K562 (cell line): Measurements from ENCODE around the gene ACRBP. TPM values are rescaled to one million over a fixed set of nuclear protein-coding genes. Genes with fewer than 3 reads are reported as not detected.

Experiments used
- BCL6 ChIP-seq: fragments of 250-450 bp; sonication (Bioruptor Pico); IDR thresholded peaks from 2 replicates; pipeline ENCODE4 v1.4.0; 2020
- BRF1 ChIP-seq: IDR thresholded peaks from 3 replicates; pipeline ENCODE4 v1.6.1; 2011; ENCODE audit warnings: borderline replicate concordance, mild to moderate bottlenecking; ENCODE audit not compliant: insufficient read length; ENCODE audit errors: extremely low read depth
- CXXC5 ChIP-seq: fragments of 250-450 bp; sonication (Bioruptor Pico); IDR thresholded peaks from 2 replicates; pipeline ENCODE4 v1.8.0; 2022; ENCODE audit warnings: inconsistent platforms, mild to moderate bottlenecking, moderate library complexity
- EGR1 ChIP-seq: fragments of 450-650 bp; conservative IDR thresholded peaks from 2 replicates; pipeline ENCODE4 v1.6.1; 2017; ENCODE audit warnings: mild to moderate bottlenecking
- EHMT2 ChIP-seq: fragments of 450-650 bp; IDR thresholded peaks from 2 replicates; pipeline ENCODE4 v1.6.1; 2018; ENCODE audit warnings: antibody characterized with exemption
- HMG20A ChIP-seq: fragments of 450-650 bp; formaldehyde crosslinking; conservative IDR thresholded peaks from 2 replicates; pipeline ENCODE4 v1.4.0; 2020; ENCODE audit warnings: mild to moderate bottlenecking, mixed read lengths
- KAT7 ChIP-seq: sonication (generic); formaldehyde crosslinking; IDR thresholded peaks from 2 replicates; pipeline ENCODE4 v1.8.0; 2022; ENCODE audit warnings: missing genetic modification reagents, mild to moderate bottlenecking, borderline replicate concordance
- NELFE ChIP-seq: IDR thresholded peaks from 2 replicates; pipeline ENCODE4 v1.6.1; 2011; ENCODE audit warnings: mild to moderate bottlenecking; ENCODE audit not compliant: insufficient read depth, insufficient read length
- NFE2L1 ChIP-seq: fragments of 450-650 bp; IDR thresholded peaks from 2 replicates; pipeline ENCODE4 v1.6.1; 2016; ENCODE audit warnings: missing genetic modification characterization, low read depth, mild to moderate bottlenecking, missing compliant biosample characterization, moderate library complexity, borderline replicate concordance
- NFYB ChIP-seq: IDR thresholded peaks from 2 replicates; pipeline ENCODE4 v1.6.1; 2011; ENCODE audit warnings: mild to moderate bottlenecking, moderate library complexity; ENCODE audit not compliant: insufficient read length; ENCODE audit errors: extremely low read depth
- PRMT5 ChIP-seq: sonication (generic); formaldehyde crosslinking; IDR thresholded peaks from 2 replicates; pipeline ENCODE4 v1.5.0; 2020; ENCODE audit warnings: missing genetic modification reagents
- RBM15 ChIP-seq: fragments of 200-400 bp; formaldehyde crosslinking; IDR thresholded peaks from 2 replicates; pipeline ENCODE4 v1.6.1; 2018; ENCODE audit warnings: mild to moderate bottlenecking, low read length, moderate library complexity; ENCODE audit not compliant: insufficient read depth
- RNF2 ChIP-seq: sonication (generic); IDR thresholded peaks from 2 replicates; pipeline ENCODE4 v1.6.1; 2016
- SRSF7 ChIP-seq: fragments of 200-400 bp; formaldehyde crosslinking; optimal IDR thresholded peaks from 2 replicates; pipeline ENCODE3; 2017; ENCODE audit warnings: mild to moderate bottlenecking, low read depth, low read length
- TAF15 ChIP-seq: fragments of 200-400 bp; formaldehyde crosslinking; IDR thresholded peaks from 2 replicates; pipeline ENCODE4 v1.6.1; 2017; ENCODE audit warnings: mild to moderate bottlenecking, low read depth, low read length, moderate library complexity
- WHSC1 ChIP-seq: IDR thresholded peaks from one replicate; pipeline ENCODE4 v1.6.1; 2012; ENCODE audit warnings: low read length, control low read depth, inconsistent platforms
- ZNF232 ChIP-seq: sonication (generic); formaldehyde crosslinking; IDR thresholded peaks from 2 replicates; pipeline ENCODE4 v1.8.0; 2022; ENCODE audit warnings: mild to moderate bottlenecking, missing genetic modification reagents
- ZNF316 ChIP-seq: fragments of 450-650 bp; IDR thresholded peaks from 2 replicates; pipeline ENCODE4 v1.6.1; 2016
- polyA plus RNA-seq, 8 experiments: library from polyadenylated mRNA; depleted of rRNA in 4 of 8; stranded (reverse) in 5 of 8; unstranded in 3 of 8; fragments of >200 nt; fragmentation: Nextera tagmentation in 2 of 8; fragmentation: Illumina TruSeq in 1 of 8; extraction: Ambion mirVana in 2 of 8; extraction: Trizol in 1 of 8; gene quantifications; 2 replicates each; pipeline versions ENCODE4 v1.2.1 to v1.2.3, GENCODE V29; 2011 to 2014; ENCODE audit warnings: inconsistent platforms in 1 of 8, missing spikeins in 1 of 8
- total RNA-seq, 7 experiments: library from RNA; depleted of rRNA in 6 of 7; stranded (reverse); fragments of >200 nt in 6 of 7; fragmentation: Illumina TruSeq in 2 of 7; extraction: Trizol in 2 of 7; gene quantifications; 2 replicates each; pipeline versions ENCODE4 v1.2.1 to v1.2.3, GENCODE V29; 2011 to 2021; ENCODE audit warnings: low replicate concordance in 1 of 7
- TF ChIP-seq, protein P1 (sequence below): IDR thresholded peaks from 2 replicates; pipeline ENCODE4 v1.6.1; 2016; ENCODE audit warnings: missing genetic modification characterization, missing compliant biosample characterization
- TF ChIP-seq, protein P2 (sequence below): sonication (generic); formaldehyde crosslinking; IDR thresholded peaks from 2 replicates; pipeline ENCODE4 v1.9.0; 2022; ENCODE audit warnings: mild to moderate bottlenecking, missing genetic modification reagents
- TF ChIP-seq, protein P3 (sequence below): fragments of 450-650 bp; IDR thresholded peaks from 2 replicates; pipeline ENCODE4 v1.6.1; 2016; ENCODE audit warnings: mild to moderate bottlenecking
- TF ChIP-seq, protein P4 (sequence below): fragments of 200-800 bp; sonication (Bioruptor generic); IDR thresholded peaks from 2 replicates; pipeline ENCODE4 v1.6.1; 2017; ENCODE audit warnings: missing genetic modification characterization, missing compliant biosample characterization
- TF ChIP-seq, protein P5 (sequence below): sonication (generic); formaldehyde crosslinking; IDR thresholded peaks from 2 replicates; pipeline ENCODE4 v1.8.0; 2022; ENCODE audit warnings: mild to moderate bottlenecking, missing genetic modification reagents

Gene ACRBP
- total and polyA plus RNA-seq, 9 of the 15 experiments (the other 6 are each of a cell fraction or from before 2014, with no cell fraction given) = 3.1 to 31.8 (median 8.4) TPM

DNA sequence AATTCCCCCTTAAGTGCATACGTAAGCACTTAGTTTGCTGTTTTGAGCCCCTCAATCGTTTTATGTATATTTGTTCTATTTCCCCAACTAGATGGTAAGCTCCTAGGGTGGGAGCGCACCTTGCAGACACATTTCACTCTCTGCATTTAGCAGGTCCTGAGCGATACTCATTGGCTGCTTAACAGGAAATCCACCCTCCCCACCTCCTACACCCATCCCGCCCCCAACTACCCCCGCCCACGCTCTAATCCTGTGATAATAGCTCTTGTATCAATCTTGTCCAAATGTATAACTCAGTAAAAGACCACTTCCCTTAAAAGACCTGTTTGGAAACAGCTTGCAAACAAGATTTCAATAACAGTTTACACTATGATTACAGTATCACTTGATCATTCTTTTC, 19.6 kb downstream of the ACRBP start (continued):
- TF ChIP-seq, protein P1, sequence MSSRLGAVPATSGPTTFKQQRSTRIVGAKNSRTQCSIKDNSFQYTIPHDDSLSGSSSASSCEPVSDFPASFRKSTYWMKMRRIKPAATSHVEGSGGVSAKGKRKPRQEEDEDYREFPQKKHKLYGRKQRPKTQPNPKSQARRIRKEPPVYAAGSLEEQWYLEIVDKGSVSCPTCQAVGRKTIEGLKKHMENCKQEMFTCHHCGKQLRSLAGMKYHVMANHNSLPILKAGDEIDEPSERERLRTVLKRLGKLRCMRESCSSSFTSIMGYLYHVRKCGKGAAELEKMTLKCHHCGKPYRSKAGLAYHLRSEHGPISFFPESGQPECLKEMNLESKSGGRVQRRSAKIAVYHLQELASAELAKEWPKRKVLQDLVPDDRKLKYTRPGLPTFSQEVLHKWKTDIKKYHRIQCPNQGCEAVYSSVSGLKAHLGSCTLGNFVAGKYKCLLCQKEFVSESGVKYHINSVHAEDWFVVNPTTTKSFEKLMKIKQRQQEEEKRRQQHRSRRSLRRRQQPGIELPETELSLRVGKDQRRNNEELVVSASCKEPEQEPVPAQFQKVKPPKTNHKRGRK (tag) = no peak
- TF ChIP-seq NELFE (no peak), TAF15 (no peak), EHMT2 (no peak), NFE2L1 (tag) (no peak), SRSF7 (no peak), ZNF232 (no peak), ZNF316 (0 out of 2 replicates have a peak, but pooled peaks have one; percentile 28), NFYB (peak; percentile 17), RBM15 (no peak), BCL6 (CRISPR knock-in tag) (no peak), EGR1 (peak; percentile 81), KAT7 (CRISPR knock-in tag) (no peak), HMG20A (CRISPR knock-in tag) (no peak), RNF2 (no peak), BRF1 (no peak), PRMT5 (no peak), CXXC5 (no peak), WHSC1 (no peak)
- TF ChIP-seq, protein P2, sequence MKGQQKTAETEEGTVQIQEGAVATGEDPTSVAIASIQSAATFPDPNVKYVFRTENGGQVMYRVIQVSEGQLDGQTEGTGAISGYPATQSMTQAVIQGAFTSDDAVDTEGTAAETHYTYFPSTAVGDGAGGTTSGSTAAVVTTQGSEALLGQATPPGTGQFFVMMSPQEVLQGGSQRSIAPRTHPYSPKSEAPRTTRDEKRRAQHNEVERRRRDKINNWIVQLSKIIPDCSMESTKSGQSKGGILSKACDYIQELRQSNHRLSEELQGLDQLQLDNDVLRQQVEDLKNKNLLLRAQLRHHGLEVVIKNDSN (CRISPR knock-in tag) = no peak
- TF ChIP-seq, protein P3, sequence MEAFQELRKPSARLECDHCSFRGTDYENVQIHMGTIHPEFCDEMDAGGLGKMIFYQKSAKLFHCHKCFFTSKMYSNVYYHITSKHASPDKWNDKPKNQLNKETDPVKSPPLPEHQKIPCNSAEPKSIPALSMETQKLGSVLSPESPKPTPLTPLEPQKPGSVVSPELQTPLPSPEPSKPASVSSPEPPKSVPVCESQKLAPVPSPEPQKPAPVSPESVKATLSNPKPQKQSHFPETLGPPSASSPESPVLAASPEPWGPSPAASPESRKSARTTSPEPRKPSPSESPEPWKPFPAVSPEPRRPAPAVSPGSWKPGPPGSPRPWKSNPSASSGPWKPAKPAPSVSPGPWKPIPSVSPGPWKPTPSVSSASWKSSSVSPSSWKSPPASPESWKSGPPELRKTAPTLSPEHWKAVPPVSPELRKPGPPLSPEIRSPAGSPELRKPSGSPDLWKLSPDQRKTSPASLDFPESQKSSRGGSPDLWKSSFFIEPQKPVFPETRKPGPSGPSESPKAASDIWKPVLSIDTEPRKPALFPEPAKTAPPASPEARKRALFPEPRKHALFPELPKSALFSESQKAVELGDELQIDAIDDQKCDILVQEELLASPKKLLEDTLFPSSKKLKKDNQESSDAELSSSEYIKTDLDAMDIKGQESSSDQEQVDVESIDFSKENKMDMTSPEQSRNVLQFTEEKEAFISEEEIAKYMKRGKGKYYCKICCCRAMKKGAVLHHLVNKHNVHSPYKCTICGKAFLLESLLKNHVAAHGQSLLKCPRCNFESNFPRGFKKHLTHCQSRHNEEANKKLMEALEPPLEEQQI = no peak
- TF ChIP-seq, protein P4, sequence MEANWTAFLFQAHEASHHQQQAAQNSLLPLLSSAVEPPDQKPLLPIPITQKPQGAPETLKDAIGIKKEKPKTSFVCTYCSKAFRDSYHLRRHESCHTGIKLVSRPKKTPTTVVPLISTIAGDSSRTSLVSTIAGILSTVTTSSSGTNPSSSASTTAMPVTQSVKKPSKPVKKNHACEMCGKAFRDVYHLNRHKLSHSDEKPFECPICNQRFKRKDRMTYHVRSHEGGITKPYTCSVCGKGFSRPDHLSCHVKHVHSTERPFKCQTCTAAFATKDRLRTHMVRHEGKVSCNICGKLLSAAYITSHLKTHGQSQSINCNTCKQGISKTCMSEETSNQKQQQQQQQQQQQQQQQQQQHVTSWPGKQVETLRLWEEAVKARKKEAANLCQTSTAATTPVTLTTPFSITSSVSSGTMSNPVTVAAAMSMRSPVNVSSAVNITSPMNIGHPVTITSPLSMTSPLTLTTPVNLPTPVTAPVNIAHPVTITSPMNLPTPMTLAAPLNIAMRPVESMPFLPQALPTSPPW (CRISPR knock-in tag) = peak; percentile 41; the same call in 1 of the 2 replicates
- TF ChIP-seq, protein P5, sequence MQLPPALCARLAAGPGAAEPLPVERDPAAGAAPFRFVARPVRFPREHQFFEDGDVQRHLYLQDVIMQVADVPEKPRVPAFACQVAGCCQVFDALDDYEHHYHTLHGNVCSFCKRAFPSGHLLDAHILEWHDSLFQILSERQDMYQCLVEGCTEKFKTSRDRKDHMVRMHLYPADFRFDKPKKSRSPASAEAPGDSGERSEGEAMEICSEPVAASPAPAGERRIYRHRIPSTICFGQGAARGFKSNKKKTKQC (CRISPR knock-in tag) = no peak
